ENCODE data around the gene ACYP1.
A peak's percentile ranks its signal among the peaks of the same experiment; 100 is the strongest.

Gene ACYP1

GRCh38 chr14:75063491-75064204, at the start of gene ACYP1:
Gene ACYP1 (minus strand): TSS chr14:75064024. CDS start chr14:75063553, 471 bp downstream.
- peak; percentile 97 for DNase-seq

GRCh38 chr14:75109877-75110276, 46.1 kb upstream of the ACYP1 start:
- DNase-seq: peak; percentile 94

- no peak for DNase-seq
Measured at GRCh38 chr14:75107186-75107585, 43.4 kb upstream of the ACYP1 start.

GRCh38 chr14:75101491-75101890, 37.7 kb upstream of the ACYP1 start:
- peak; percentile 86 for DNase-seq

GRCh38 chr14:75098682-75099081, 34.9 kb upstream of the ACYP1 start:
- DNase-seq: no peak

- DNase-seq: no peak
Measured at GRCh38 chr14:75098212-75098611, 34.4 kb upstream of the ACYP1 start.

- peak; percentile 27 for DNase-seq
Measured at GRCh38 chr14:75096959-75097358, 33.1 kb upstream of the ACYP1 start.

- DNase-seq: no peak
Measured at GRCh38 chr14:75095690-75096089, 31.9 kb upstream of the ACYP1 start.

GRCh38 chr14:75094896-75095295, 31.1 kb upstream of the ACYP1 start:
- no peak for DNase-seq

GRCh38 chr14:75092698-75093097, 28.9 kb upstream of the ACYP1 start:
- peak; percentile 37 for DNase-seq

- DNase-seq: no peak
Measured at GRCh38 chr14:75091251-75091650, 27.4 kb upstream of the ACYP1 start.

GRCh38 chr14:75090353-75090752, 26.5 kb upstream of the ACYP1 start:
- DNase-seq: no peak

- DNase-seq: peak; percentile 77
Measured at GRCh38 chr14:75088566-75089373, 24.9 kb upstream of the ACYP1 start.

GRCh38 chr14:75088153-75088552, 24.3 kb upstream of the ACYP1 start:
- no peak for DNase-seq

GRCh38 chr14:75084513-75084912, 20.7 kb upstream of the ACYP1 start:
- peak; percentile 13 for DNase-seq

GRCh38 chr14:75083271-75083670, 19.4 kb upstream of the ACYP1 start:
- no peak for DNase-seq

GRCh38 chr14:75081660-75082229, 17.9 kb upstream of the ACYP1 start:
- DNase-seq: no peak

- DNase-seq: no peak
Measured at GRCh38 chr14:75079521-75079920, 15.7 kb upstream of the ACYP1 start.

- DNase-seq: peak; percentile 51
Measured at GRCh38 chr14:75077794-75078193, 14.0 kb upstream of the ACYP1 start.

GRCh38 chr14:75070383-75070782, 6.6 kb upstream of the ACYP1 start:
- no peak for DNase-seq

GRCh38 chr14:75069811-75070145, 6.0 kb upstream of the ACYP1 start:
- no peak for DNase-seq

GRCh38 chr14:75069121-75069810, 5.4 kb upstream of the ACYP1 start, which contains the start of gene ZC2HC1C:
Gene ZC2HC1C (plus strand): TSS chr14:75069641. CDS start chr14:75070574, 933 bp downstream.
- peak; percentile 94 for DNase-seq

Data from NCI-H69 (cell line).